HG03039 (cell line): ENCODE measurements around the gene TBC1D32.
"Not testable (repeated sequence)": the region's sequence is repeated elsewhere in the genome, so short reads cannot be mapped to it uniquely, and the experiment has no call there.

Experiments used
- ATAC-seq: cut with Tn5 transposase; IDR thresholded peaks from one replicate; pipeline ENCODE4 v1.9.1; 2021; ENCODE audit warnings: mild to moderate bottlenecking, moderate library complexity; ENCODE audit not compliant: unreplicated experiment

TBC1D32 gene

GRCh38 chr6:121223212-121223611 lies 111.1 kb downstream of the TBC1D32 start:
- ATAC-seq: no peak

DNA sequence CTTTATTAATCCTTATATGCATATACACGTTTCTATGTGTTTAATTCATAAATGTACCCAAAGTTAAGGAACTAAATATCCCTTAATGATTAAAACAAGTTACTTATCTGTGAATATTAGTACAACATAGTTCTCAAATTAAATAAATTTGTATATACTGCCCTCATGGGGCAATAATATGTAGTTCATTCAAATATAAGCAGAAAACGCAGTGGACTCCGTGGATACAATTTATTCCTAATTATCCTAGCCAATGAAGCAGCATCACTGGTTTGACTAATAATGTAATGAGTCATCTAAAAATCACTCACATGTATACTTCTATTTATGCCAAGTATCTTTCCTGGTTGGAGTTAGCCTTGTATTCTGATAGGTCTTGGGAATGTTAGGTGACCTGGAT lies 111.6 kb downstream of the TBC1D32 start:
- ATAC-seq: no peak

- no peak for ATAC-seq
Measured at GRCh38 chr6:121216928-121217327, 117.4 kb downstream of the TBC1D32 start.

DNA sequence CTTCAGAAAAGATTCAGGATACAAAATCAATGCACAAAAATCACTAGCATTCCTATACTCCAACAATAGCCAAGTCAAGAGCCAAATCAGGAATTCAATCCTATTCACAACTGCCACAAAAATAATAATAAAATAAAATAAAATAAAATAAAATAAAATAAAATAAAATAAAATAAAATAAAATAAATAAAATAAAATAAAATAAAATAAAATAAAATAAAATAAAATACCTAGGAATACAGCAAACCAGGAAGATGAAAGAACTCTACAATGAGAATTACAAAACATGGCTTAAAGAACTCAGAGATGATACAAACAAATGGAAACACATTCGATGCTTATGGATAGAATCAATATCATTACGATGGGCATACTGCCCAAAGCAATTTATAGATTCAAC lies 120.9 kb downstream of the TBC1D32 start:
- not testable (repeated sequence) for ATAC-seq

GRCh38 chr6:121210943-121211342 lies 123.3 kb downstream of the TBC1D32 start:
- no peak for ATAC-seq

GRCh38 chr6:121205569-121205968 lies 128.7 kb downstream of the TBC1D32 start:
- ATAC-seq: no peak

DNA sequence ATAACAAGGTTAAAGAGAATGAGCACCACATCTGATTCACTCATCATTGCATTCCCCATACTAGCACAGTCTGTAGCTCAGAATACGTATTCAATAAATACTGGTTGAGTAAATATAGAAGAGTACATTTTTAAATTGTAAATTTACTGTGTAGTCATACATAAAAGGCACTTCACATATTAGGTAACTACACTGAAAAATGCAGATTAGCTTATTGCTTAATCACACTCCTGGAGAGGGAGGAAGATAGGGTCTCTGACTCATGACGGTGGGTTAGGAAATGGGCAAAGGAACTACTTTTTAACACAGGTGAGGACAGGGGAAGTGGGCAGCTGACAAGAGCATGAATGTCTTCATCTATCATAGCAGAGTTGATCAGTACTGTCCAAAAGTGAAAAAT lies 133.2 kb downstream of the TBC1D32 start:
- ATAC-seq: no peak

DNA sequence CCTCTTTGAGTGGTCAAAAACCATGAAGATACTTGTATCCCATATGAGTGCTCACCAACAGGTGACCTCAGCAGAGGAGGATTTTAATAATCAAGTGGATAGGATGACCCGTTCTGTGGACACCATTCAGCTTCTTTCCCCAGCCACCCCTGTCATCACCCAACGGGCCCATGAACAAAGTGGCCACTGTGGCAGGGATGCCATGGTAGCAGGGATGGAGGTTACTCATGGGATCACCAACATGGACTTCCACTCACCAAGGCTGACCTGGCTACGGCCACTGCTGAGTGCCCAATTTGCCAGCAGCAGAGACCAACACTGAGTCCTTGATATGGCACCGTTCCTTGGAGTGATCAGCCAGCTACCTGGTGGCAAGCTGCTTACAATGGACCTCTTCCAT lies 138.2 kb downstream of the TBC1D32 start:
- not testable (repeated sequence) for ATAC-seq

DNA sequence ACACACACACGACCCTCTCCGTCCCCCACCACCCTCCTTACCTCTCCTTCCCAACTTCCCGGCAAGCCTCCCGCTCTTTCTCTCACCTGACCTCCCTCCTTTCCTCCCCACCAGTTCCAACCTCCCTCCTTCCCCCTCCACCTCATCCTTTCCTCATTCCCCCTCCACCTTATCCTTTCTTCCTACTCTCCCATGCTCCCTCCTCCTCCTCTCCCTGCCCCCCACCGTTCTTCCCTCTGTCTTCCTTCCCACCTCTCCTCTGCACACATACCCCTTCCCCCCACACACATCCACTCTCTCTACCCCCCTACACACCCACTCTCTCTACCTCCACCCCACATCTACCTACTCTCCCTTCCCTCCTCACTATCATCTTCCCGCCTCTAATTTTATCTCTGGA lies 144.2 kb downstream of the TBC1D32 start:
- no peak for ATAC-seq

GRCh38 chr6:121188356-121188755 lies 145.9 kb downstream of the TBC1D32 start:
- no peak for ATAC-seq

DNA sequence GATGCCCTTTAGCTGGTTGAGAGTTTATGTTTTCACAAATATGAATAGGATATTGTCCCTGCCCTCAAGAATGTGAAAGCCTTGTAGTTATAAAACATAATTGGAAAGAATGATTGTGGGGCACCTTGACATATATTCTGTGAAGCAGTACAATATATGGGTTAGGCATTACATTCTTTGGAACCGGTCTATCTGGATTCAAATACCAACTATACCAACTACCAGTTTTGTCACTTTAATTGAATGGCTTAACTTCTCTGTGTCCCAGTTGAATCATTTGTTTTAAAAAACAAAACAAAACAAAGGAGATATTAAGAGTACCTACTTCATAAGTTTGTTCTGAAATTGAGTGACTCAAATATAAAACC lies 146.5 kb downstream of the TBC1D32 start:
- ATAC-seq: no peak

- ATAC-seq: no peak
Measured at GRCh38 chr6:121187200-121187832, 147.0 kb downstream of the TBC1D32 start.

- ATAC-seq: no peak
Measured at GRCh38 chr6:121183742-121184141, 150.5 kb downstream of the TBC1D32 start.

DNA sequence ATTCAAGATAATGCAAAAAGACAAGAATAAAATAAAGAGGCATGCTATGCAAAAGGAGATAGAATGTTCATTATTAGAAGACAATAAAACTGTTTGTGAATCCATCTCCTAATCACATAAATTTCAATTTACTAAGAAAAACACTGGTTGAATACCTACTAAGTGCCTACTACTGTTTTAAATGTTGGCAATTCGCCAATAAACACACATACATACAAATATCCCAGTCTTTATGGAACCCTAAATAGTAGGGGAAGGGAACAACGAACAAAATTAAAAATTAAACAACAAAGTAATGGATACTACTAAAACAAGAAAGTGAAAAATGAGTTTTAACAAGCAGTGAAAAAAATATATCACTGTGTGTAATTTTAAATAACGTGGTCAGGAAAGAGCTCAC lies 158.5 kb downstream of the TBC1D32 start:
- no peak for ATAC-seq

DNA sequence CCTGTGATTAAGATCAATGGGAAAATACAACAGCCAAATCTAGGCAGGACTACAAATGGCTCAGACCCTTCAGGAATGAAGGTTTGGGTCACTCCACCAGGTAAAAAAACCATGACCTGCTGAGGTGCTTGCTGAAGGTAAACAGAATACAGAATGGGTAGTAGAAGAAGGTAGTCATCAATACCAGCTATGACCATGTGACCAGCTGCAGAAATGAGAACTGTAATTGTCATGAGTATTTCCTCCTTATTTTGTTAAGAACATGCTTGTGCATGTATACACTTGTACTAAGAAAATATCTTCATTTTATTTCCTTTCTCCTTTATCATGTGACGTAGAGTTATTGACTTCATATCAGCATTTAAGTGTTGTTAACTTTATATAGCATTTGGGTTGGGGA lies 161.8 kb downstream of the TBC1D32 start:
- not testable (repeated sequence) for ATAC-seq

- ATAC-seq: no peak
Measured at GRCh38 chr6:121171879-121172278, 162.4 kb downstream of the TBC1D32 start.

GRCh38 chr6:121161886-121162285 lies 172.4 kb downstream of the TBC1D32 start:
- ATAC-seq: no peak

DNA sequence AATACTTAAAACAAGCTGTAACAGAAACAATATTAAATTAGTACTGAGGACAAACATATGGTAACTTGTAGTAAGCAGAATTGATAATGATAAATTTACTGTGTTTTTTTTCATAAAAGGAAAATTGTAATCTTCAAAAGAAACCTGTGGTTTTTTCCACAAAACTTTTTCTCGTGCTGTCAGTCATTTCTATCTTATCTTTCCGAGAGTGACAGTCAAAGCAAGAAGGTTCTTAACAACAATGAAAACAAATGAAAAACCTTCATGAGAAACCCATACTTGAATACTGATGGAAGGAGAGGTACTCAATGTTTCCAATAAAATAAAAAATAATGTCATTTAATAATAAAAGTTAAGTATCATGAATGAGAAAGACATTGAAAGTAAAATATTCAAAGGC lies 174.0 kb downstream of the TBC1D32 start:
- no peak for ATAC-seq

- ATAC-seq: no peak
Measured at GRCh38 chr6:121158891-121159290, 175.4 kb downstream of the TBC1D32 start.

DNA sequence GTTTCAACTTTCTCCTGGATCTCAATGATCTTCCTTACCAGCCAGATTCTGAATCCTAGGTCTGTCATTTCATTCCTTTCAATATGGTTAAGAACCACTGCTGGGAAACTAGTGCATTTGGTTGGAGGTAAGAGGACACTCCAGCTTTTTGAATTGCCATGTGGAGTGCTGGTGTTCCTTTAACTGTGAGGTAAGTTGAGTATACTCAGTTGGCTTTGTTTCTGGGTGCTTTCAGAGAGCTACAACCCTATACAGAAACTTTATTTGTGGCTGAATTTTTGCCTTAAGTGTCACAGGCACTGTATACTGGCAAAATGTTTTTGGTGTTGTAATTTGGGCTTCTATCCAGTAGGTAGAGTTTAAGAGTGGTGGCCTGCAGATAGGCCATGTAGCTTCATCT lies 175.8 kb downstream of the TBC1D32 start:
- ATAC-seq: no peak

GRCh38 chr6:121157906-121158305 lies 176.4 kb downstream of the TBC1D32 start:
- no peak for ATAC-seq

- ATAC-seq: no peak
Measured at GRCh38 chr6:121143476-121143875, 190.8 kb downstream of the TBC1D32 start.

DNA sequence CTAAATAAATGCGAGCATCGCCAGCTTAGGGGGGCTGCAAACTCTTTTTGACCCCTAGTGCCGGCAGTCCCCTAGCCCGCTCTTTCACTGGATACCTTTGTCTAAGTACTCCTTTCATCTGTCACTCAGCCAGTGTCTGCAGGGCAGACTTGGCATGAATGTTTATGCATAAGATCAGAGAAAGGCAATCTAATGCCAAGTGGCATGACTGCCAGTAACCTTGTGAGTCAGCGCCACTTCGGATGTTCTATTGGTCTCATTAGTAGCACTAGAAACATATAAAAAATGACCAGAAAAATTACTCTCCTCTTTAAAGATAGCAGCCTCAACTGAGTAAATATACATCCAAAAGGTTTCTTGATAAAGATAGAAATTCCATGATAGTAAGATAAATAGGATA lies 192.2 kb downstream of the TBC1D32 start:
- ATAC-seq: no peak
